SJSA1 (cell line): ENCODE data around the gene OR8G5. TPM values are rescaled to one million over a fixed set of nuclear protein-coding genes. Genes with fewer than 3 reads are reported as not detected.
A peak's percentile ranks its signal among the peaks of the same experiment; 100 is the strongest.
"Not testable (repeated sequence)": the region's sequence is repeated elsewhere in the genome, so short reads cannot be mapped to it uniquely, and the experiment has no call there.

ENCODE experiments used
- DNase-seq, 2 experiments: peaks; one replicate each; pipeline ENCODE4 v3.0.0-alpha.2; 2015 to 2020; ENCODE audit warnings: low spot score in 2 of 2, low read depth in 1 of 2
- H3K27ac ChIP-seq: fragments of 250-450 bp; sonication (Bioruptor Pico); 2 replicates; pipeline ENCODE4 v1.5.1; 2020; ENCODE audit warnings: mild to moderate bottlenecking, moderate library complexity
- H3K27me3 ChIP-seq: fragments of 250-450 bp; sonication (Bioruptor Pico); replicated peaks from 2 replicates; pipeline ENCODE4 v1.5.1; 2020; ENCODE audit warnings: mild to moderate bottlenecking, moderate library complexity
- H3K36me3 ChIP-seq: fragments of 250-450 bp; sonication (Bioruptor Pico); 2 replicates; pipeline ENCODE4 v1.5.1; 2020; ENCODE audit warnings: mild to moderate bottlenecking
- H3K4me1 ChIP-seq: fragments of 250-450 bp; sonication (Bioruptor Pico); replicated peaks from 2 replicates; pipeline ENCODE4 v1.6.1; 2021; ENCODE audit warnings: mild to moderate bottlenecking
- H3K4me3 ChIP-seq: fragments of 250-450 bp; sonication (Bioruptor Pico); 2 replicates; pipeline ENCODE4 v1.5.1; 2020; ENCODE audit warnings: mild to moderate bottlenecking
- H3K9me3 ChIP-seq: fragments of 250-450 bp; sonication (Bioruptor Pico); replicated peaks from 2 replicates; pipeline ENCODE4 v1.5.1; 2020; ENCODE audit warnings: mild to moderate bottlenecking
- total RNA-seq: library from RNA; depleted of rRNA; stranded (reverse); fragments of >200 nt; shearing (Covaris generic); gene quantifications from 2 replicates; pipeline ENCODE4 v1.2.3, GENCODE V29; 2014

Gene OR8G5
- total RNA-seq, 1 experiment from 2014 or later, result not detected

- not testable (repeated sequence) for H3K27ac ChIP-seq, H3K36me3 ChIP-seq, DNase-seq, H3K4me3 ChIP-seq, H3K9me3 ChIP-seq, H3K4me1 ChIP-seq, H3K27me3 ChIP-seq
Measured at GRCh38 chr11:124249869-124250268, 6.3 kb upstream of the OR8G5 start.

- not testable (repeated sequence) for H3K9me3 ChIP-seq, H3K27me3 ChIP-seq, H3K4me3 ChIP-seq, H3K4me1 ChIP-seq, DNase-seq, H3K36me3 ChIP-seq, H3K27ac ChIP-seq
Measured at GRCh38 chr11:124265041-124265440, 8.9 kb downstream of the OR8G5 start.

GRCh38 chr11:124270886-124271285 lies 14.7 kb downstream of the OR8G5 start:
- not testable (repeated sequence) for DNase-seq, H3K4me1 ChIP-seq, H3K36me3 ChIP-seq, H3K27ac ChIP-seq, H3K4me3 ChIP-seq, H3K9me3 ChIP-seq, H3K27me3 ChIP-seq

- no peaks in the 10 kb centered on the region for H3K36me3 ChIP-seq
- H3K9me3 ChIP-seq, result no peaks in the 10 kb centered on the region
- H3K4me1 ChIP-seq, result peaks cover 23% of the 10 kb centered on the region
- H3K27ac ChIP-seq, result no peak overlapping the region
- no peak for DNase-seq
- no peaks in the 10 kb centered on the region for H3K27me3 ChIP-seq
- H3K4me3 ChIP-seq, result no peak overlapping the region
Measured at GRCh38 chr11:124274000-124274399, 17.8 kb downstream of the OR8G5 start.

GRCh38 chr11:124276081-124276480 lies 19.9 kb downstream of the OR8G5 start:
- Histone ChIP-seq H3K4me3 (no peak overlapping the region), H3K9me3 (no peaks in the 10 kb centered on the region), H3K36me3 (no peaks in the 10 kb centered on the region), H3K27me3 (no peaks in the 10 kb centered on the region), H3K27ac (no peak overlapping the region), H3K4me1 (peaks cover 23% of the 10 kb centered on the region)
- peak in 1 of 2 experiments; percentile 6 for DNase-seq

DNA sequence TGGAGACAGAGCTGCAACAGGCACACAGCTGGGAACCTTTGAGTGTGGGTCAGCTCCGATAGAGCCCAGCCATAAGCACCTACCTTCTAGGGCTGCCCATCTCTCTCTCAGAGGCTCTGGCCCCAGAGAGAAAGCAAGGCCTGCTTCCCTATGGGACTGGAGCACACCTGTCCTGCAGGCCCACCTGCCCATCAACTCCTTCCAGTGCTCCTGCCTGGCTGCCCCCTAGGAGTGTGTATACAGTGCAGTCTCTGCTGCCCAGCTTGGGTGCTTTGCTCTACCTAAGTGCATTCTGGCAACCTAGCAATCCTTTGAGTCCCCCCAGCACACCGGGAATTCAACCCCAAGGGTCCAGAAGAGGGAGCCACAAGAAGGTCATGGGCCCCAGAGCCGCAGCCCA lies 21.0 kb downstream of the OR8G5 start:
- Histone ChIP-seq H3K27ac (no peak overlapping the region), H3K4me1 (peaks cover 23% of the 10 kb centered on the region), H3K36me3 (no peaks in the 10 kb centered on the region), H3K4me3 (no peak overlapping the region), H3K27me3 (no peaks in the 10 kb centered on the region), H3K9me3 (no peaks in the 10 kb centered on the region)
- DNase-seq, result no peak

DNA sequence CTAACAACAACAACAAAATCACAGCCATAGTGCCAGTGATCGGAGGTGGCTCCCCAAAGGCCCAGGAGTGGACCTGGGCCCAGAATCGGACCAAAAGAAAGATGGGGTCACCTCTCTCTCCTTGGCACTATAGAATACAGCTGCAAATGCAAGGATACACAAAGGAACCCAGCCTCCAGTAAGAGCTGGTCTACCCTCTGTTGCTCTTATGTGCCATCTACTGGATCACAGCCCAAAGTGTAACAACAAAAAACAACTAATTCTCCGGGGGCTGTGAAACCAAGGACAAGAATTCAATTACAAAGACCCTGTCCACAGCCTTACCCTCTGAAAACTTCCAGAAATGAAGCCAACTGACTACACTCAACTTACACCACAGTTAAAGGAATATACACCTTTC lies 21.6 kb downstream of the OR8G5 start:
- DNase-seq, result no peak

GRCh38 chr11:124278261-124278660 lies 22.1 kb downstream of the OR8G5 start:
- H3K27me3 ChIP-seq, result no peaks in the 10 kb centered on the region
- H3K4me3 ChIP-seq, result no peak overlapping the region
- peak overlapping the region; percentile 65 for H3K27ac ChIP-seq
- H3K36me3 ChIP-seq, result no peaks in the 10 kb centered on the region
- peak in 1 of 2 experiments; percentile 37 for DNase-seq
- H3K9me3 ChIP-seq, result no peaks in the 10 kb centered on the region
- H3K4me1 ChIP-seq, result peaks cover 23% of the 10 kb centered on the region

More for the DNA sequence above, 21.6 kb downstream of the OR8G5 start:
- Histone ChIP-seq H3K27me3 (no peaks in the 10 kb centered on the region), H3K4me3 (no peak overlapping the region), H3K4me1 (peaks cover 23% of the 10 kb centered on the region), H3K9me3 (no peaks in the 10 kb centered on the region), H3K27ac (peak overlapping the region; percentile 65), H3K36me3 (no peaks in the 10 kb centered on the region)

DNA sequence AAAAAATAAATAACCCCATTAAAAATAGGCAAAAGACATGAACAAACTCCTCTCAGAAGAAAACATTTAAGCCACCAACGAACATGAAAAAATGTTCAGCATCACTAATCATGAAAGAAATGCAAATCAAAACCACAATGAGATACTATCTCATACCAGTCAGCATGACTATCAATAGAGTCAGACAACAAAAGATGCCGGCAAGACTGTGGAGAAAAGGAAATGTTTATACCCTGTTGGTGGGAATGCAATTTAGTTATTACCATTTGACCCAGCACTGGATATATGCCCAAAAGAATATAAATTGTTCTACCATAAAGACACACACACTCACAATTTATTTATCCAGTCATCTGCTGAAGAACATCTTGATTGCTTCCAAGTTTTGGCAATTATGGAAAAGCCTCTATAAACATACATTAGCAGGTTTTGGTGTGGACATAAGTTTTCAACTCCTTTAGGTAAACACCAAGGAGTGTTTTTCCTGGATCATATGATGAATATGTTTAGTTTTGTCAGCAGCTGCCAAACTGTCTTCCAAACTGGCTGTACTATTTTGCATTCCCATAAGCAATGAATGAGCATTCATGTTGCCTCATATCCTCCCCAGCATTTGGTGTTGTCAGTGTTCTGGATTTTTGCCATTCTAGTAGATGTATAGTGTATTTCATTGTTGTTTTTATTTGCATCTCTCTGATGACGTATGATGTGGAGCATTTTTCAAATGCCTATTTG lies 29.6 kb downstream of the OR8G5 start:
- no peaks in the 10 kb centered on the region for H3K36me3 ChIP-seq
- no peaks in the 10 kb centered on the region for H3K9me3 ChIP-seq
- H3K27ac ChIP-seq, result peak overlapping the region; percentile 95
- no peak overlapping the region for H3K4me3 ChIP-seq
- DNase-seq, result peak; percentile 56 to 91
- peaks cover 18% of the 10 kb centered on the region for H3K4me1 ChIP-seq
- H3K27me3 ChIP-seq, result no peaks in the 10 kb centered on the region

GRCh38 chr11:124294687-124295086 lies 38.5 kb downstream of the OR8G5 start:
- no peak overlapping the region for H3K27ac ChIP-seq
- peaks cover 17% of the 10 kb centered on the region for H3K4me1 ChIP-seq
- H3K36me3 ChIP-seq, result no peaks in the 10 kb centered on the region
- no peaks in the 10 kb centered on the region for H3K27me3 ChIP-seq
- DNase-seq, result no peak
- H3K4me3 ChIP-seq, result no peak overlapping the region
- H3K9me3 ChIP-seq, result no peaks in the 10 kb centered on the region

- DNase-seq, result no peak
- Histone ChIP-seq H3K4me3 (no peak overlapping the region), H3K27me3 (no peaks in the 10 kb centered on the region), H3K4me1 (peaks cover 17% of the 10 kb centered on the region), H3K27ac (no peak overlapping the region), H3K36me3 (no peaks in the 10 kb centered on the region), H3K9me3 (no peaks in the 10 kb centered on the region)
Measured at GRCh38 chr11:124296016-124296415, 39.8 kb downstream of the OR8G5 start.

DNA sequence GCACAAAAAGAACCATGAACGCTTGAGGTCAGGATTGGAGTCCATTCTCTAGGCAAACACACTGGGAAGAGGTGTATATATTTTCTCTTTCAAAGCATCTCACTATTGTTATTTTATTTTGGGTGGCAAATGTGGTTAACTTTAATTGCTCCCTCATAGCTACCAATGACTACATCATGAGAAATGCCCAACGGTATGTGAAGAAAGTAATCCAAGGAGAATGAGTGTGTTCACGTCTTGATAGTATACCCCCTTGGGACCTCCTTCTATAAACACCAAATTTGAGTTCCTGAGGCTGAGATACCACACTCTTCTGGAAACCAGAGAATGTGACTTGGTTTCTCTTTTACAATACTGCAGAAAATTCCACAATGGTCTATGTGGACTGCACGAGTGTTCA lies 41.7 kb downstream of the OR8G5 start:
- DNase-seq, result peak in 1 of 2 experiments; percentile 85
- H3K36me3 ChIP-seq, result no peaks in the 10 kb centered on the region
- no peaks in the 10 kb centered on the region for H3K27me3 ChIP-seq
- no peak overlapping the region for H3K4me3 ChIP-seq
- peak overlapping the region; percentile 76 for H3K27ac ChIP-seq
- H3K9me3 ChIP-seq, result no peaks in the 10 kb centered on the region
- peaks cover 32% of the 10 kb centered on the region for H3K4me1 ChIP-seq

- H3K27ac ChIP-seq, result peak overlapping the region; percentile 15; the same call in 1 of the 2 replicates
- no peaks in the 10 kb centered on the region for H3K36me3 ChIP-seq
- DNase-seq, result no peak
- no peaks in the 10 kb centered on the region for H3K9me3 ChIP-seq
- no peak overlapping the region for H3K4me3 ChIP-seq
- no peaks in the 10 kb centered on the region for H3K27me3 ChIP-seq
- H3K4me1 ChIP-seq, result peaks cover 32% of the 10 kb centered on the region
Measured at GRCh38 chr11:124301548-124301947, 45.4 kb downstream of the OR8G5 start.

- no peaks in the 10 kb centered on the region for H3K27me3 ChIP-seq
- DNase-seq, result peak in 1 of 2 experiments; percentile 2
Measured at GRCh38 chr11:124302347-124303125, 46.4 kb downstream of the OR8G5 start.

More at GRCh38 chr11:124302347-124303125, 46.4 kb downstream of the OR8G5 start:
- peak overlapping the region; percentile 15; the same call in 1 of the 2 replicates for H3K27ac ChIP-seq
- H3K4me3 ChIP-seq, result no peak overlapping the region
- no peaks in the 10 kb centered on the region for H3K36me3 ChIP-seq
- peaks cover 26% of the 10 kb centered on the region for H3K4me1 ChIP-seq
- no peaks in the 10 kb centered on the region for H3K9me3 ChIP-seq
